Effector CD8-positive, alpha-beta T cell (primary cell): ENCODE data around the gene OR8A1.
"Not testable (repeated sequence)": the region's sequence is repeated elsewhere in the genome, so short reads cannot be mapped to it uniquely, and the experiment has no call there.

Experiments
- DNase-seq: peaks from one replicate; lab custom pipeline; 2025; lab: John Stamatoyannopoulos, UW

Gene OR8A1

GRCh38 chr11:124595302-124595701 lies 25.5 kb downstream of the OR8A1 start:
- no peak for DNase-seq

GRCh38 chr11:124597626-124598025 lies 27.8 kb downstream of the OR8A1 start:
- no peak for DNase-seq

- DNase-seq: no peak
Observed at GRCh38 chr11:124600621-124601320, 31.0 kb downstream of the OR8A1 start.

GRCh38 chr11:124602193-124602592 lies 32.4 kb downstream of the OR8A1 start:
- no peak for DNase-seq

GRCh38 chr11:124602723-124603122 lies 32.9 kb downstream of the OR8A1 start:
- DNase-seq: not testable (repeated sequence)

GRCh38 chr11:124605719-124606118 lies 35.9 kb downstream of the OR8A1 start:
- DNase-seq: no peak

GRCh38 chr11:124608147-124608546 lies 38.4 kb downstream of the OR8A1 start:
- DNase-seq: no peak

- DNase-seq: no peak
Observed at GRCh38 chr11:124610295-124610694, 40.5 kb downstream of the OR8A1 start.

- DNase-seq: no peak
Observed at GRCh38 chr11:124611064-124611463, 41.3 kb downstream of the OR8A1 start, which contains the start of gene PANX3. Gene PANX3, plus strand, starts transcription at chr11:124611428. Its CDS starts 129 bp downstream, at chr11:124611557.

- no peak for DNase-seq
Observed at GRCh38 chr11:124612045-124612444, 42.2 kb downstream of the OR8A1 start.

- DNase-seq: no peak
Observed at GRCh38 chr11:124612567-124613246, 42.9 kb downstream of the OR8A1 start.

- no peak for DNase-seq
Observed at GRCh38 chr11:124618863-124619262, 49.1 kb downstream of the OR8A1 start.
